Measurements from ENCODE around the gene CBFA2T2. TPM values are rescaled to one million over a fixed set of nuclear protein-coding genes. Genes with fewer than 3 reads are reported as not detected.

CBFA2T2 gene
- total and polyA plus RNA-seq, 12 donors, result 5.3 to 16.7 (median 9.4) TPM

GRCh38 chr20:33611106-33611505 is 121.2 kb downstream of the CBFA2T2 start:
- intact Hi-C loops (cut with DNase I), result no loop called here
- DNase-seq, result no peak
- no peak for TF ChIP-seq POLR2A (IDR thresholded peaks at IDR 0.05)
- TF ChIP-seq, protein P1, sequence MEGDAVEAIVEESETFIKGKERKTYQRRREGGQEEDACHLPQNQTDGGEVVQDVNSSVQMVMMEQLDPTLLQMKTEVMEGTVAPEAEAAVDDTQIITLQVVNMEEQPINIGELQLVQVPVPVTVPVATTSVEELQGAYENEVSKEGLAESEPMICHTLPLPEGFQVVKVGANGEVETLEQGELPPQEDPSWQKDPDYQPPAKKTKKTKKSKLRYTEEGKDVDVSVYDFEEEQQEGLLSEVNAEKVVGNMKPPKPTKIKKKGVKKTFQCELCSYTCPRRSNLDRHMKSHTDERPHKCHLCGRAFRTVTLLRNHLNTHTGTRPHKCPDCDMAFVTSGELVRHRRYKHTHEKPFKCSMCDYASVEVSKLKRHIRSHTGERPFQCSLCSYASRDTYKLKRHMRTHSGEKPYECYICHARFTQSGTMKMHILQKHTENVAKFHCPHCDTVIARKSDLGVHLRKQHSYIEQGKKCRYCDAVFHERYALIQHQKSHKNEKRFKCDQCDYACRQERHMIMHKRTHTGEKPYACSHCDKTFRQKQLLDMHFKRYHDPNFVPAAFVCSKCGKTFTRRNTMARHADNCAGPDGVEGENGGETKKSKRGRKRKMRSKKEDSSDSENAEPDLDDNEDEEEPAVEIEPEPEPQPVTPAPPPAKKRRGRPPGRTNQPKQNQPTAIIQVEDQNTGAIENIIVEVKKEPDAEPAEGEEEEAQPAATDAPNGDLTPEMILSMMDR (IDR thresholded peaks at IDR 0.05), result no peak
- Histone ChIP-seq H3K4me3 (no peak overlapping the region), H3K27ac (no peak overlapping the region), H3K36me3 (replicated peaks in 1 of 2) (peaks cover 0 to 31% of the 10 kb centered on the region in 2 donors), H3K4me1 (replicated peaks in 1 of 2) (no peaks in the 10 kb centered on the region), H3K27me3 (no peaks in the 10 kb centered on the region), H3K9me3 (replicated peaks in 1 of 3) (no peaks in the 10 kb centered on the region)
- 94 to 99% (median 95%) methylated on average over 5 of the region's 5 CpGs for WGBS, 4 donors

DNA sequence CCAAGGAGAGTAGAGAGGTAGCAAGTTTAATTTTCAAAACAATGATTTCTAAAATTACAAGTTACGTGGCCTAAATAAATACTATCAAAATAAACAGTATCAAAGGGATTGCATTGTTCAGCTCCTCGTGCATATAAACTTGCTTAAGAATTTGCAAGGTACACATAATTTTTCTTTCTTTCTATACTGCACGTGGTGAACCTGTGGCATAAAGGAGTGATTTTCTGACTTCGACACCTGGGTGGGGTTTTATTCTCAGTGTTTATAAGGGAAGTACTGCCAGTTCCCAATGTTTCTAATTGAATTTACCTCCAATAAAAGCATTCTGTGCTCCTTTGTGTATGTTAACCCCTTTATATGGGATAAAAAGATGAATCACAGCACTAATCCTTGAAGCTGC is 122.1 kb downstream of the CBFA2T2 start:
- peaks cover 0 to 31% of the 10 kb centered on the region in 2 donors for H3K36me3 ChIP-seq (replicated peaks in 1 of 2)
- WGBS, 4 donors, result 63 to 80% (median 72%) methylated on average over 4 of the region's 4 CpGs
- no peaks in the 10 kb centered on the region for H3K27me3 ChIP-seq
- no peak for TF ChIP-seq POLR2A (IDR thresholded peaks at IDR 0.05)
- TF ChIP-seq, protein P1 (IDR thresholded peaks at IDR 0.05), result no peak
- H3K9me3 ChIP-seq (replicated peaks in 1 of 3), result no peaks in the 10 kb centered on the region
- no peak overlapping the region for H3K27ac ChIP-seq
- no peak overlapping the region for H3K4me3 ChIP-seq
- DNase-seq, result no peak
- no peaks in the 10 kb centered on the region for H3K4me1 ChIP-seq (replicated peaks in 1 of 2)
- intact Hi-C loops (cut with DNase I), result no loop called here

GRCh38 chr20:33621717-33622400 is 132.0 kb downstream of the CBFA2T2 start:
- no peak for DNase-seq
- 91 to 95% (median 94%) methylated on average over 4 of the region's 4 CpGs for WGBS, 4 donors
- H3K36me3 ChIP-seq (replicated peaks in 1 of 2), result peaks cover 0 to 17% of the 10 kb centered on the region in 2 donors
- H3K4me3 ChIP-seq, result no peak overlapping the region
- no peaks in the 10 kb centered on the region for H3K27me3 ChIP-seq
- intact Hi-C loops (cut with DNase I), result no loop called here
- TF ChIP-seq, protein P1 (IDR thresholded peaks at IDR 0.05), result no peak
- no peak for TF ChIP-seq POLR2A (IDR thresholded peaks at IDR 0.05)
- no peaks in the 10 kb centered on the region for H3K9me3 ChIP-seq (replicated peaks in 1 of 3)
- H3K4me1 ChIP-seq (replicated peaks in 1 of 2), result no peaks in the 10 kb centered on the region
- no peak overlapping the region for H3K27ac ChIP-seq

DNA sequence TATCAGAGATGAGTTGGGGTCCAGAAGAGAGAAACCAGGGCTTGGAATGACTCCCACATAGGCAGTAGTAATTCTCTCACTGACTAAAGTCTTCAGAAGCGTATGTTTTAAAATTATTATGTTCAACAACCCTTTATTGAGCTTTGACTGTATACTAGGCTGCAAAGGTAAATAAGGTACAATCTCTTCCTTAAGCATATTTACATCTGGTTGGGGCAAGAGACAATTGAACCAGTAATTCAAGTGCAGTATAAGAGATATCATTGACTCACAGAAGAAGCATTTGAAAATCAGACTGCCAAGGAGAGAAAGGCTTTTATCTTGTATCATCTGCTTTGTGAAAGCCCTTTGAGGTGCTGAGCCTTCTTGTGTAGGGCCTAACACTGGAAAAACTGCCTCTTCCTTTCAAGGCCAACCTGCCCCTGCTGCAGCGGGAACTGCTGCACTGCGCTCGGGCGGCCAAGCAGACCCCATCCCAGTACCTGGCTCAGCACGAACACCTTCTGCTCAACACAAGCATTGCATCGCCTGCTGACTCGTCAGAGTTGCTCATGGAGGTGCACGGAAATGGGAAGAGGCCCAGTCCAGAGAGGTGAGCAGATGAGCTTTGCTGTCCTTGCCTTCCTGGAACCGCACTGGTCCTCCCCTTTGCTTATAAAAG is 132.9 kb downstream of the CBFA2T2 start:
- H3K4me3 ChIP-seq, result no peak overlapping the region
- DNase-seq, result no peak
- peaks cover 0 to 17% of the 10 kb centered on the region in 2 donors for H3K36me3 ChIP-seq (replicated peaks in 1 of 2)
- no peak overlapping the region for H3K27ac ChIP-seq
- 95 to 98% (median 95%) methylated on average over 9 to 10 of the region's 10 CpGs for WGBS, 4 donors
- no peaks in the 10 kb centered on the region for H3K27me3 ChIP-seq
- H3K9me3 ChIP-seq (replicated peaks in 1 of 3), result no peaks in the 10 kb centered on the region
- intact Hi-C loops (cut with DNase I), result no loop called here
- no peaks in the 10 kb centered on the region for H3K4me1 ChIP-seq (replicated peaks in 1 of 2)
- TF ChIP-seq POLR2A (IDR thresholded peaks at IDR 0.05), result no peak
- TF ChIP-seq, protein P1 (IDR thresholded peaks at IDR 0.05), result no peak
